GM19372 (cell line): Measurements from ENCODE around the gene B3GALT6.

ENCODE experiments used
- ATAC-seq: cut with Tn5 transposase; IDR thresholded peaks from one replicate; pipeline ENCODE4 v1.9.1; 2021; ENCODE audit warnings: mild to moderate bottlenecking, low read depth, moderate library complexity; ENCODE audit not compliant: unreplicated experiment

B3GALT6 gene

GRCh38 chr1:1200876-1201810 lies 30.9 kb upstream of the B3GALT6 start:
- peak; percentile 56 for ATAC-seq

- no peak for ATAC-seq
Observed at GRCh38 chr1:1202831-1203560, 29.0 kb upstream of the B3GALT6 start.

DNA sequence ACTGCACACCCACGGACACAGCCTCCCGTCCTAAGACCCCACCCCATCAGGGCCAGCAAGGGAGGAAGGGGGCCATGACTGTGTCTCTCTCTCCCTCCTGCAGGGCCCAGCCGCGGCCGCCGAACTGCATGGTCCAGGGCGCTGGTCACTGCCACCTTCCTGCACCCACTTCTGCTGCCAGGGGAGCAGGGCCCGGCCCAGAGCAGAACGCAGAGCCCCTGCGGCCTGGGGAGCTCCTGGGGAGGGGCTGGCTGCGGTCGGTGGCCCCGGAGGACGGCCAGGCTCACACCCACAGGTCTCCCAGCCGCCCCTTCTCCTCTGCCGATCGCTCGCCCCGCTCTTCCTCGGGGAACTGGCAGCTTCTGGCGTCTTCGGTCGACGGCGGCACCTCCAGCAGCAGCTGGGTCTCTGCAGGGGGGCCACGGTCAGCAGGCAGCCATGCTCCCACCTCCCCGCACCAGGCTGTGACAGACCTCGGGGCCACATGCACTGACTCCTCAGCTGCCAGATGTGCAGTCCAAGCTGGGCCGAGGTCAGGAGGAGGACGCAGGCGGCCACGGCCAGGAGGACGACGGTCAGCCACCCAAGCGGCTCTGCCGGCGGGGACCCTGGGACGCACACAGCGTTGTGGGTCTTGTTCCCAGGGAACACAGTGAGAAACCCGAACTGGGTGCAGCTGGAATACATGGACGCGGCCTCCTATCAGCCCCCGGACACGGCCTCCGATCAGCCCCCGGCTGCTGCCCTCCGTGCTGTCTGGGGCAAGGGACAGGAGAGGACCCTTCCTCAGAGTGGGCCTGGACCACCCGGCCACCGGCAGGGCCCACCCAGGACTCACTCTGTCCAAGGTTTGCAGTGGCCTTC lies 28.2 kb upstream of the B3GALT6 start:
- ATAC-seq: no peak

DNA sequence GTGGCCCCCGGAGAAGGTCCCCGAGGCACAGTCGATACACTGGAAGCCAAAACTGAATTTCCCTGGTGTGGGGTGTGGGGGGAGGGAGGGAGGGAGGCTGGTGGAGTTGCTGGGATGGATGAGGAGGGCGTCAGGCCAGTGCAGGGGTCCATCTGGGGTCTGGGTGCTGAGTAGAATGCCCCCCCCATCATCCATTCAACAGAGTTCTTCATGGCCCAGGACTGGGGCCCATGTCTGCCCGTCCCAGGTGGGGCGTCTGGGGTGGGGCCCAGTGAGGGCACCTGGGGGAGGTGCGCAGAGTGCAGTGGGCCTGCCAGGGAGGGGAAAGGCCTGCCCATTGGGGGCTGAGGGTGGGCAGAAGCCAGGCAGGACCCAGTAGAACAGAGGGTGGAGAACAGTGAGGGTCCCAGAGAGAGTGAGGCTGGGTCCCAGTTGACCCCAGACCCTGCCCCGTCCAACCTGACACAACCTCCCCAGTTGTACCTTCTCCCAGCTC lies 27.6 kb upstream of the B3GALT6 start:
- ATAC-seq: no peak

- no peak for ATAC-seq
Observed at GRCh38 chr1:1204998-1205768, 26.9 kb upstream of the B3GALT6 start.

- no peak for ATAC-seq
Observed at GRCh38 chr1:1205769-1206375, 26.2 kb upstream of the B3GALT6 start.

GRCh38 chr1:1206376-1206965 lies 25.6 kb upstream of the B3GALT6 start, which contains the start of gene TNFRSF18:
TNFRSF18 (minus strand) TSS chr1:1206592; CDS start chr1:1206571, 21 bp downstream.
- no peak for ATAC-seq

DNA sequence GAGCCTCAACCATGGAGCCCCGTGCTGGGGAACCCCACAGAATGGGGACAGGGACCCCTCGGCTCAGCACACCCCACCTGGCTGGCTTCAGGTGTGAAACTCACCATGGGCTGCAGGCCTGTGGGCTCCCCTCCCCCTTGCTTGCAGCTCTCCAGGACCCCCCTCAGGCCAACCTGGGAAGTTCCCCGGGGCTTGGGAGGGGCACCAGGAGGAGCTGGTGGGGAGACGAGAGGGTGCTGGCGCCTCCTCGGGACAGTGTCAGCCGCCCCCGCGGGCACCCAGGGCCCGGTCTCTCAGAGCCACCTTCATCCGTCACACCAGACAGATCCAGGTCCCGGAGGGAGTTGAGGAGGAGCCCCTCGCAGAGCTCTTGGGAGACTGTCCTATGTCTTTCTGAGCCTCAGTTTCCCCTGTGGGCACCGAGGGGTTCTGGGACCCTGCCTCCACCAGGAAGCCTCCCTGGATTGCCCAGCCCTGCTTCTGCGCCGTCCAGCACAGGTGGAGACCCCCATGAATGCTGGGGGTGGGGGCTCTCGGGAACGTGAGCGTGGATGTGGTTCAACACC lies 25.0 kb upstream of the B3GALT6 start:
- no peak for ATAC-seq

DNA sequence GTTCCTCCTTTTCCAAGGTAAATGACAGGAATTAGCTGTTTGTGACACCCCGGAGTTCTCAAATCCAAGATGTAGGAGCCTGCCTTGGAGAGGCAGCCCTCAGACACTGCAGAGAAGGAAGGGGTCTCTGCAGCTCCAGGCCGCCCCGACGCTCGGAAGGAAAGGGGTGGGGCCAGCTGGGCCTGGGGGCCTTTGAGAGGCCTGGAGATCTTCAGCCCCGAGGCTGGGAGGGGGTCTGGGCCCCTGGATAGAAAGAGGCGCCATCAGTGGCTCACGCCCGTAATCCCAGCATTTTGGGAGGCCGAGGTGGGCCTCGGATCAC lies 24.5 kb upstream of the B3GALT6 start:
- no peak for ATAC-seq

DNA sequence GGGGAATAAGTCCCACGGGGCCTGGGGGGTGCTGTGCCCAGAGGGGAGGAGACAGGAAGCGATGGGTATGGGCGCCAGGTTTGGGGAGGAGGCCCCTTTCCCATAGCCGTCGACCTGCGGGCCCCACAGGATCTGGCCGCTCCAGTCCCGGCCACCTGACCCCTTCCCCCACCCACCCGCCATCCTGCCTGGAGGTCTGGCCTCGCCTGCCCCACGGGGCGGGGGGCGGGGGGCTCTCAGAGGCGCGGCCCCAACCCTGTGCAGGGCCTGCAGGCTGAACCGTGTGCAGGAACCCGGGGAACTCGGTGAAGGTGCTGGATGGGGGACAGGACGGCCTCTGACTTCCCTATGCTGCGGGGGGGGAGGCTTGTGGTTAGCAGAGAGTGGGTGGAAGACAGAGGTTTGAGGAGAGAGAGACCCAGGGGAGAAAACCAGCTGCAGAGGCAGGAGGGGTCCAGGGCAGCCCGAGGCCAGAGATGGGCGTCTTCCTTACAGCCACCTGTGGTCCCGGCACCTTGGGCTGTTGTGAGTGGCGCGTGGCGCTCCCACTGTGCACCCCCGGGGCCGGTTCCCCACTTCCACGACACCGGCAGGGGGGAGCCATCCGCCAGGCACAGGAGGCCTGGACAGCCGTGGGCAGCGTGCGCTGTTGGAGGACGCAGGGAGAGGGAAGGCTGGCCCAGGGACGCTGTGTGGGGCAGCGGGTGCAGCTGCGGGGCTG lies 23.2 kb upstream of the B3GALT6 start:
- no peak for ATAC-seq

GRCh38 chr1:1210726-1211540 lies 21.1 kb upstream of the B3GALT6 start:
- ATAC-seq: no peak

DNA sequence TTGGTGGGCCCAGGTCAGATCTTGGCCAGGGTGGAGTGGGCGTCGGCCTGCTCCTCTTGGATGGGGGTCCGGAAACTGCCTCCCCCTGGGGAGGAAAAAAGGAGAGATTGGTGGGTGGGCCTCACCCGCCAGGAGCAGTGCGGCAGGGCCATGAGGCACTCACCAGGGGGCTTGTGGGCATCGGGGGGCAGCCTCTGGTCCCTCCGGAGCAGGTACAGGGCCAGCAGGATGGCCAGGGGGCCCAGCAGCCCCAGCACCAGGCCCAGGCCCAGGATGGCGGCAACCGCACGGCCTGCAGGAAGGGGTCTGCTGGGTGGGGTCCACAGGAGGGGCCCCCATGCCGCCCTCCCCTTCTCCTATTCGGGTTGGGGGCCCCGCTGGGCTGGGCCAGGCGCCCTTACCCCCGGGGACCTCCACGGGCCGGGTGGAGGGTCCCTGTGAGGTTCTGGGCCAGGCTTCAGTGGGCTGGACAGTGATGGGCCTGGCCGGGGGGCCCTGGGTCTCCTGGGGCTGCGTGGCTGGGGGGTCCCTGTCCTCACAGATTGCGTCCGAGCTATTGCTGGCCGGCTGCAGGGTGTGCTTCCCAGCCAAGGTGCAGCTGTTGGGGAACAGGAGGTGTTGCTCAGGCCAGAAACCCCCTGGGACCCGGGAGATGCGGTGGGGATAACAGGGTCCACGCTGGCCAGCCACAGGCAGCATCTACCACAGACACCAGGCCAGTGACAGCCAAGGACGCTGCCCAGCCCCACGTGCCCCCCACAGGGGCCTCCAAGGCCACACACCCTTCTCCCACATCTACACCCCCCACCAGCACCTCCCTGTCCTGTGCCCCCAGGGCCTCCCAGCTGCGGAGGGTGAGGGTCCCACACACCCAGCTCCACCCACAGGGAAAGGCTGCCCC lies 20.2 kb upstream of the B3GALT6 start:
- ATAC-seq: no peak

DNA sequence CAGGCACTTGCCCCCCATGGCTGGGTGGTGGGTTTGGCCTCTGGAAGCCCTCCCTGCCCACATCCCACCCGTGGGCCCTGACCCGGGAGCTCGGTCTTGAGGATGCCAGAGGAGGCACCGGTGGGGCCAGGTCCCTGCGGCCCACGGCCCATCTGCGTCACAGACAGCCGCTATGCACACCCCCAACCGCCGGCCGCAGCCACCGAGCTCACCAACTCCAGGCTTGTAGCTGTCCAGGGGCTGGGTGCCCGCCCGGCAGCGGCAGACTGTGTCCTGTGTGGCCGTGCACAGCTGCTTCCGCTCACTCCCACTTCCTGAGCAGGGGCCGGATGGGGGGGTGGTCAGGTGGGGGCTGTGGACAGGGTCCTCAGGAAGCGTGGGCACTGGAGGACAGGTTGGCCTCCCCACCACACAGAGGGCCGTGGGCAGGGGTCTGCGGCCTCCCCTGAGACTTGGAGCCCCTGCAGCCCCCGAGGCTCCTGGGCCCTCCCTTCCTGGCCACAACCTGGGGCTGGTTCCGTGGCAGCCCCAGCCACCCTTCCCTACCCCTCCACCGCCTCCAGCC lies 19.2 kb upstream of the B3GALT6 start:
- ATAC-seq: no peak

DNA sequence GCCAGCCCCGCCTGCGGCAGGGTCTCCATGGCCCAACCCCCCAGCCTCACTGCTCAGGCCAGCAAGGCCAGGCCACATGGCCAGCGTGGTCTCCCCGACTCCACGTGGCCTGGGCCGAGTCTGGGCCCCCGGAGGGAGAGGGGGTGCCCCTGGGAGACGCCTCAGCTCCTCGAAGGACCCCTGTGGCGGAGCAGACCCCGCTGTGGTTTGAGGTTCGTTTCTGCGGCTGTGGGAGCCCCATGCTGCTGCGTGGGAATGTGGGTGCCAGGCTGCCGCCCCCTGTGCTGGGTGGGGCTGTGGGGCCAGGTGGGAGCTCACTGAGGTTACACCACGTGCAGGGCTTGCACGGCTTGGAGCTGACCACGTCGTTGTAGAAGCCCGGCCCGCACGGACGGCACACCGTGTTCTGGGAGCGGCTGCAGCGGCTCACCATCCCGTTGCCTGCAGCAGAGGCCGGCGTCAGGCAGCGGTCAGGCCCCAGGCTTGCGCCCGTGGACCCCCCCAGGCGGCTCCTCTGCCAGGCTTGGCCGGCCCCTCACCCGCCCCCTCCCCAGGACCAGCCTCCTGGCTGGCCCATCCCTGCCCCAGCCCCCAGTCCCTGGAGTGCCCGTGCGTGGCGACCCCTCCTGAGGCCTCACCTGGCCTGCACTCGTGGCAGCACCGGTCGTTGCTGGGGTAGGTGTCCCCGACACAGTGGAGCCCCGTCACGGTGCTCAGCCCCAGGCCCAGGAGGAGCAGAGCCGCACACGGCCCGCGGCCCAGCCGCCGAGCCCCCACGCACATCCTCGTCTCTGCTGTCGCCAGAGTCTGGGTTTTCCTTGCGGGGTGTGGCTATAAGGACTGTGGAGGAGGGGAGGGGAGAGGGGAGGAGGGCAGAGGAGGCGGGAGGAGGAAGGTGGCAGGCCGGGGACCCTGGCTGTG lies 18.4 kb upstream of the B3GALT6 start, which contains the start of gene TNFRSF4:
TNFRSF4 (minus strand) TSS at position 809 of the 921 bp plus-strand sequence; CDS start at position 783, 26 bp downstream.
- ATAC-seq: no peak
